PC-9 (cell line): ENCODE results near the gene MAGI2. TPM values are rescaled to one million over a fixed set of nuclear protein-coding genes. Genes with fewer than 3 reads are reported as not detected.

Experiments used
- BruUV-seq: library from RNA; stranded (reverse); fragments of 400-500 nt; replicated peaks from 2 replicates; lab custom pipeline; 2021; lab: Mats Ljungman, UMichigan
- CTCF ChIA-PET: fragments of 300-600 bp; sonication (Branson Sonifier 250); formaldehyde crosslinking; loops from one replicate; lab custom pipeline; 2022; ENCODE audit warnings: antibody characterized with exemption; lab: Charles Lee
- POLR2A ChIA-PET: fragments of 300-600 bp; sonication (Branson Sonifier 250); formaldehyde crosslinking; loops from one replicate; lab custom pipeline; 2022; ENCODE audit warnings: antibody characterized with exemption; ENCODE audit not compliant: unreplicated experiment; lab: Charles Lee
- DNase-seq, 2 experiments: peaks; one replicate each; pipeline versions ENCODE4 v3.0.0 to v3.0.0-alpha.2; 2015 to 2022; ENCODE audit warnings: mixed read lengths in 1 of 2
- H2AFZ ChIP-seq: fragments of 200-600 bp; sonication (generic); 2 replicates; pipeline ENCODE4 v1.8.1; 2017; ENCODE audit warnings: antibody characterized with exemption
- H3F3A ChIP-seq: fragments of 200-600 bp; sonication (generic); 2 replicates; pipeline ENCODE4 v1.8.1; 2017; ENCODE audit warnings: antibody characterized with exemption, mild to moderate bottlenecking, low read depth; ENCODE audit not compliant: insufficient read depth
- H3K27ac ChIP-seq: fragments of 200-600 bp; sonication (generic); 2 replicates; pipeline ENCODE4 v1.6.1; 2016; ENCODE audit warnings: mixed run types
- H3K27me3 ChIP-seq: fragments of 200-600 bp; sonication (generic); 2 replicates; pipeline ENCODE4 v1.6.1; 2016; ENCODE audit warnings: low read depth, mixed run types; ENCODE audit not compliant: insufficient read depth
- H3K36me3 ChIP-seq: fragments of 200-600 bp; sonication (generic); 2 replicates; pipeline ENCODE4 v1.6.1; 2016; ENCODE audit warnings: low read depth, mixed run types
- H3K4me1 ChIP-seq: fragments of 200-600 bp; sonication (generic); replicated peaks from 2 replicates; pipeline ENCODE4 v1.6.1; 2016; ENCODE audit warnings: mixed run types; ENCODE audit not compliant: insufficient read depth
- H3K4me2 ChIP-seq: fragments of 200-600 bp; sonication (generic); 2 replicates; pipeline ENCODE4 v1.6.1; 2017; ENCODE audit warnings: mixed run types
- H3K4me3 ChIP-seq: fragments of 200-600 bp; sonication (generic); 2 replicates; pipeline ENCODE4 v1.6.1; 2016; ENCODE audit warnings: mixed run types
- H3K79me2 ChIP-seq: fragments of 200-600 bp; sonication (generic); 2 replicates; pipeline ENCODE4 v1.6.1; 2017; ENCODE audit warnings: low read depth, mixed run types
- H3K9me2 ChIP-seq: fragments of 200-600 bp; sonication (generic); 2 replicates; pipeline ENCODE4 v1.8.1; 2017; ENCODE audit warnings: mild to moderate bottlenecking; ENCODE audit not compliant: insufficient read depth
- H3K9me3 ChIP-seq: fragments of 200-600 bp; sonication (generic); 2 replicates; pipeline ENCODE4 v1.8.1; 2016; ENCODE audit warnings: low read depth; ENCODE audit not compliant: insufficient read depth
- H4K20me1 ChIP-seq: fragments of 200-600 bp; sonication (generic); 2 replicates; pipeline ENCODE4 v1.8.1; 2017; ENCODE audit not compliant: insufficient read depth
- CTCF ChIP-seq: fragments of 200-600 bp; sonication (generic); conservative IDR thresholded peaks from 2 replicates; pipeline ENCODE4 v1.6.1; 2017; ENCODE audit warnings: mixed run types, antibody characterized with exemption, mild to moderate bottlenecking, moderate library complexity
- EZH2 ChIP-seq: fragments of 200-600 bp; sonication (generic); IDR thresholded peaks from 2 replicates; pipeline ENCODE4 v1.8.0; 2017; ENCODE audit warnings: antibody characterized with exemption, low read depth
- intact Hi-C: fragments of 100-400 bp; cut with micrococcal nuclease; formaldehyde crosslinking; loops from one replicate; pipeline ENCODE4 v1.10.0; 2022; ENCODE audit not compliant: unreplicated experiment
- total RNA-seq: library from RNA; stranded (reverse); gene quantifications from 2 replicates; pipeline ENCODE4 v1.2.3, GENCODE V29; 2021

Gene MAGI2
- total RNA-seq, 1 experiment from 2014 or later = 0.92 TPM

- intact Hi-C loops = no loop called here
- ChIA-PET POLR2A (no interaction called here), CTCF (no interaction called here)
- no peak overlapping the region for H3K4me2 ChIP-seq
- TF ChIP-seq EZH2 (no peak), CTCF (no peak)
- BruUV-seq = no TSS peak
- no peak overlapping the region for H3K27ac ChIP-seq
- no peaks in the 10 kb centered on the region for H3K36me3 ChIP-seq
- H3F3A ChIP-seq = no peaks in the 10 kb centered on the region
- H4K20me1 ChIP-seq = no peaks in the 10 kb centered on the region
- no peaks in the 10 kb centered on the region for H3K9me2 ChIP-seq
- no peak for DNase-seq
- H3K9me3 ChIP-seq = no peaks in the 10 kb centered on the region; the same call in 1 of the 2 replicates
- no peak overlapping the region for H3K4me3 ChIP-seq
- no peaks in the 10 kb centered on the region for H3K4me1 ChIP-seq
- H3K27me3 ChIP-seq = no peaks in the 10 kb centered on the region
- no peaks in the 10 kb centered on the region for H3K79me2 ChIP-seq
- H2AFZ ChIP-seq = no peak overlapping the region
Measured at GRCh38 chr7:78993341-78993740, 460.1 kb downstream of the MAGI2 start.

- Histone ChIP-seq H3F3A (no peaks in the 10 kb centered on the region), H3K36me3 (no peaks in the 10 kb centered on the region), H3K4me2 (no peak overlapping the region), H3K9me3 (no peaks in the 10 kb centered on the region), H3K79me2 (no peaks in the 10 kb centered on the region), H4K20me1 (no peaks in the 10 kb centered on the region), H3K27me3 (no peaks in the 10 kb centered on the region), H3K27ac (no peak overlapping the region), H2AFZ (no peak overlapping the region), H3K9me2 (no peaks in the 10 kb centered on the region), H3K4me3 (no peak overlapping the region), H3K4me1 (no peaks in the 10 kb centered on the region)
- intact Hi-C loops = no loop called here
- TF ChIP-seq CTCF = no peak; the same call in 1 of the 2 replicates
- no peak for TF ChIP-seq EZH2
- CTCF ChIA-PET = no interaction called here
- no peak for DNase-seq
- BruUV-seq = no TSS peak
- POLR2A ChIA-PET = no interaction called here
Measured at GRCh38 chr7:78985509-78985908, 468.0 kb downstream of the MAGI2 start.

- H3K27me3 ChIP-seq = no peaks in the 10 kb centered on the region
- intact Hi-C loops = no loop called here
- no peak overlapping the region for H3K4me2 ChIP-seq
- H3K4me3 ChIP-seq = no peak overlapping the region
- no peaks in the 10 kb centered on the region for H3K79me2 ChIP-seq
- no peaks in the 10 kb centered on the region for H3K4me1 ChIP-seq
- no peaks in the 10 kb centered on the region for H3F3A ChIP-seq
- no peaks in the 10 kb centered on the region for H3K9me3 ChIP-seq
- ChIA-PET CTCF (no interaction called here), POLR2A (no interaction called here)
- BruUV-seq = no TSS peak
- no peak for TF ChIP-seq CTCF
- TF ChIP-seq EZH2 = no peak
- no peaks in the 10 kb centered on the region for H3K9me2 ChIP-seq
- no peaks in the 10 kb centered on the region for H3K36me3 ChIP-seq
- H3K27ac ChIP-seq = no peak overlapping the region
- no peaks in the 10 kb centered on the region for H4K20me1 ChIP-seq
- H2AFZ ChIP-seq = no peak overlapping the region
- no peak for DNase-seq
Measured at GRCh38 chr7:78983483-78983882, 470.0 kb downstream of the MAGI2 start.
